Prostate gland (tissue), 2 donors: Measurements from ENCODE around the gene CDH22.

Experiments used
- POLR2A ChIP-seq: fragments of 450-650 bp; IDR thresholded peaks from one replicate; pipeline ENCODE4 v1.6.1; 2016; ENCODE audit warnings: antibody characterized with exemption, mild to moderate bottlenecking
- POLR2AphosphoS5 ChIP-seq: sonication (generic); formaldehyde crosslinking; IDR thresholded peaks from one replicate; pipeline ENCODE4 v1.6.1; 2017; ENCODE audit warnings: antibody characterized with exemption
- TF ChIP-seq, protein P1 (sequence below), 4 experiments: fragments of 200-600 bp in 2 of 4; fragments of 450-650 bp in 2 of 4; sonication (generic) in 2 of 4; IDR thresholded peaks; 1 replicate in 3 of 4; 2 replicates in 1 of 4; pipeline ENCODE4 v1.5.1; 2016 to 2019; ENCODE audit warnings: antibody characterized with exemption in 4 of 4, mild to moderate bottlenecking in 2 of 4, moderate library complexity in 2 of 4

DNA sequence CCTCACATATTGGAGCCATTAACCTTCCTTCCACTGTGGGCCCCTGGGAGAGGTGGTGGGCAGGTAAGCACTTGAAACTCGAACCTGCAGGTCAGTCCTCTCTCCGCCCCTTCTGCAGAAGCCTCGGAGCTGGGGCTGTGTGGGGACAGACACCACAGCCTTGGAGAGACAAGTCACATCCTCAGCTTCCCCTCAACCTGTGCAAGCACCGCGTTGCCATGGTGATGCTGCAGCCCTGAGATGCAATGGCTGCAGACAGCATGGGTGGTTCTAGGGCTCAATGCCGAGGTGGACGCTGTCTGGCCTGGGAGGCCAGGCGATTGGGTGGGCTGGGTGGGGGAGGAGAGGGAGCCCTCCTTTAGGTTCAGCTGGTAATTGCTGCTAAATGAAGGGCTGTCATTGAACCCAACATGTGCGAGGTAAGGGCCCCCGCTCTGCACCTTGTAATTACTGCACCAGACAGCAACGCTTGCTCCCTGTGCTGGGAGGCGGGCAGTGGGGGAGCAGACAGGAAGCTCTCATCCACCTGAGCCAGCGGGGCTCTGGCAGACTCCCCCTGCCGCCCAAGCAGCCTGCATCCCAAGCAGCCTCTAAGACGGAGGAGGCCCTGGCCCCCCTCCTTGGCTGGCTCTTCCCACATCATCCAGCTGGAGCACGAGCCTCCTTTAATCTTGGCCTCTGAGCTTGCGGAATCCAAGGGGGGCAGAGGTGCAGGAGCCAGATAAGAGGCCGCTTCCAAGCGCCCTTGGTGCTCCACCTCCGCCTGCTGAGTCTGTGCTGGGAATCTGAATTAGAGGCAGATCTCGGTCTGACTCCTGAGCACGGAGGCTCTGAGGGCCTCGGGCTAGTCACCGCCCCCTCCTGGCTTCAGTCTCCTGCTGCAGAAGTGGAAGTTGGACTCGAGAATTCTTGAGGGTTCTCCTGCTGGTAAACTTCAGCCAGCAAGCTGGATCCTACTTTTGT is 39.8 kb upstream of the CDH22 start:
- TF ChIP-seq, protein P1, sequence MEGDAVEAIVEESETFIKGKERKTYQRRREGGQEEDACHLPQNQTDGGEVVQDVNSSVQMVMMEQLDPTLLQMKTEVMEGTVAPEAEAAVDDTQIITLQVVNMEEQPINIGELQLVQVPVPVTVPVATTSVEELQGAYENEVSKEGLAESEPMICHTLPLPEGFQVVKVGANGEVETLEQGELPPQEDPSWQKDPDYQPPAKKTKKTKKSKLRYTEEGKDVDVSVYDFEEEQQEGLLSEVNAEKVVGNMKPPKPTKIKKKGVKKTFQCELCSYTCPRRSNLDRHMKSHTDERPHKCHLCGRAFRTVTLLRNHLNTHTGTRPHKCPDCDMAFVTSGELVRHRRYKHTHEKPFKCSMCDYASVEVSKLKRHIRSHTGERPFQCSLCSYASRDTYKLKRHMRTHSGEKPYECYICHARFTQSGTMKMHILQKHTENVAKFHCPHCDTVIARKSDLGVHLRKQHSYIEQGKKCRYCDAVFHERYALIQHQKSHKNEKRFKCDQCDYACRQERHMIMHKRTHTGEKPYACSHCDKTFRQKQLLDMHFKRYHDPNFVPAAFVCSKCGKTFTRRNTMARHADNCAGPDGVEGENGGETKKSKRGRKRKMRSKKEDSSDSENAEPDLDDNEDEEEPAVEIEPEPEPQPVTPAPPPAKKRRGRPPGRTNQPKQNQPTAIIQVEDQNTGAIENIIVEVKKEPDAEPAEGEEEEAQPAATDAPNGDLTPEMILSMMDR (IDR thresholded peaks at IDR 0.05) = no peak
- no peak for TF ChIP-seq POLR2AphosphoS5
- no peak for TF ChIP-seq POLR2A
